ENCODE data around the gene SLK. TPM values are rescaled to one million over a fixed set of nuclear protein-coding genes. Genes with fewer than 3 reads are reported as not detected.

The SLK gene
- total RNA-seq, 1 donor from 2014 or later: 36.1 TPM

GRCh38 chr10:103939522-103939921 is 27.4 kb upstream of the SLK start:
- DNase-seq: no peak
- intact Hi-C loops (cut with micrococcal nuclease): no loop called here
- no peak for TF ChIP-seq CTCF (IDR thresholded peaks at IDR 0.05; ENCODE audit: borderline replicate concordance)
- Histone ChIP-seq H3K9me3 (replicated peaks) (no peaks in the 10 kb centered on the region), H3K4me3 (no peak overlapping the region), H3K27ac (replicated peaks) (no peak overlapping the region), H3K27me3 (ENCODE audit: low read depth) (no peaks in the 10 kb centered on the region), H3K4me1 (no peaks in the 10 kb centered on the region), H3K36me3 (no peaks in the 10 kb centered on the region)

GRCh38 chr10:103941801-103942200 is 25.1 kb upstream of the SLK start:
- Histone ChIP-seq H3K4me3 (no peak overlapping the region), H3K4me1 (no peaks in the 10 kb centered on the region), H3K27ac (replicated peaks) (no peak overlapping the region), H3K9me3 (replicated peaks) (no peaks in the 10 kb centered on the region), H3K36me3 (no peaks in the 10 kb centered on the region), H3K27me3 (ENCODE audit: low read depth) (no peaks in the 10 kb centered on the region)
- no peak for TF ChIP-seq CTCF (IDR thresholded peaks at IDR 0.05; ENCODE audit: borderline replicate concordance)
- intact Hi-C loops (cut with micrococcal nuclease): no loop called here
- DNase-seq: no peak

- Histone ChIP-seq H3K9me3 (replicated peaks) (no peaks in the 10 kb centered on the region), H3K4me3 (no peak overlapping the region), H3K27ac (replicated peaks) (no peak overlapping the region), H3K4me1 (no peaks in the 10 kb centered on the region), H3K27me3 (ENCODE audit: low read depth) (no peaks in the 10 kb centered on the region), H3K36me3 (no peaks in the 10 kb centered on the region)
- intact Hi-C loops (cut with micrococcal nuclease): no loop called here
- DNase-seq: no peak
- no peak for TF ChIP-seq CTCF (IDR thresholded peaks at IDR 0.05; ENCODE audit: borderline replicate concordance)
Measured at GRCh38 chr10:103942866-103943265, 24.1 kb upstream of the SLK start.

- Histone ChIP-seq H3K9me3 (replicated peaks) (no peaks in the 10 kb centered on the region), H3K27ac (replicated peaks) (no peak overlapping the region), H3K4me3 (no peak overlapping the region), H3K36me3 (no peaks in the 10 kb centered on the region), H3K4me1 (no peaks in the 10 kb centered on the region), H3K27me3 (ENCODE audit: low read depth) (no peaks in the 10 kb centered on the region)
- intact Hi-C loops (cut with micrococcal nuclease): no loop called here
- no peak for TF ChIP-seq CTCF (IDR thresholded peaks at IDR 0.05; ENCODE audit: borderline replicate concordance)
- no peak for DNase-seq
Measured at GRCh38 chr10:103947799-103948516, 19.0 kb upstream of the SLK start.

GRCh38 chr10:103949728-103950127 is 17.2 kb upstream of the SLK start:
- H3K9me3 ChIP-seq (replicated peaks): peaks cover 7% of the 10 kb centered on the region
- H3K4me3 ChIP-seq: no peak overlapping the region
- no peak overlapping the region for H3K27ac ChIP-seq (replicated peaks)
- no peaks in the 10 kb centered on the region for H3K4me1 ChIP-seq
- TF ChIP-seq CTCF (IDR thresholded peaks at IDR 0.05; ENCODE audit: borderline replicate concordance): no peak
- intact Hi-C loops (cut with micrococcal nuclease): no loop called here
- H3K36me3 ChIP-seq: no peaks in the 10 kb centered on the region
- H3K27me3 ChIP-seq (ENCODE audit: low read depth): no peaks in the 10 kb centered on the region
- no peak for DNase-seq

Data from left ventricle myocardium inferior (tissue), 1 donor.